ENCODE results near the gene DCC.
A peak's percentile ranks its signal among the peaks of the same experiment; 100 is the strongest.

DCC gene

GRCh38 chr18:52945552-52945951 lies 605.6 kb downstream of the DCC start:
- no peak for DNase-seq

GRCh38 chr18:52948868-52949444 lies 609.0 kb downstream of the DCC start:
- no peak for DNase-seq

- DNase-seq, result no peak
These were observed 610.2 kb downstream of the DCC start for GRCh38 chr18:52950155-52950554.

GRCh38 chr18:52953387-52953786 lies 613.4 kb downstream of the DCC start:
- no peak for DNase-seq

- no peak for DNase-seq
These were observed 623.5 kb downstream of the DCC start for GRCh38 chr18:52963481-52963880.

DNA sequence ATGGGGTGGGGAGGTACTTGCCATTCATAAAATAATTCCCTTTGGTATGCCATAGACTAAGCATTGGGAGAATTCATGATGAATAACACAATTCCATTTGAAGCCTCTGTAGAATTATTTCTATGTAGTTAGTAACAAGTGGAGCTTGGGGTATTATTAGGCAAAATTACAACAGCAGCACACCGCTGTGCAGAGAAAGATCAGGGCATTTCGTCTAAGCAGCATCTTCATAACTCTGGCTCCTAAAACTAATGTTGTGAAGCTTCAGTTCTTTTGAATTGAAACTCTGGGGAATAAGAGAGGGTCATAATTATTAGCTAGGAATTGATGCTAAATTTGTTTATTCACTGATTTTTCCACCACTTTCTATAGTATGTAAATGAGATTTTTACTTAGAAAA lies 630.7 kb downstream of the DCC start:
- DNase-seq, result no peak

- no peak for DNase-seq
These were observed 631.1 kb downstream of the DCC start for GRCh38 chr18:52971097-52971496.

GRCh38 chr18:52979892-52980291 lies 639.9 kb downstream of the DCC start:
- DNase-seq, result no peak

DNA sequence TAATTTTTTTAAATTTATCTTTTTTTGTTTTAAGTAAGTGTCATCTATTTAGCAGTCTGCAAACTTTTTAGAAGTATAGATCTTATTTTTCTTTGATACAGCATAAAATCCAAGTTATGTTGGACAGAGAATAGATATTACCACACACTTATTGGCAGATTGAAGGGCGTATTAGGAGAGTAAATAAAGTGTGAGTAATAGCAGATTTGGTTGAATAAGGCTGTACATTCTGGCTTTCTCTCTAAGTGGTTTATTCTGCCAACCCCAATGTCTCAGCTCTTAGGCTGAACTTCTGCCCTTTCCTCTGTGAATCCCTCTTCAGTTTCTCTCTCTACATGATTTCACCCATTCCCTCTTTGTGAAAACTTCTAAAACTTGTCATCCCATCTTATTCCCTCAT lies 651.2 kb downstream of the DCC start:
- no peak for DNase-seq

- no peak for DNase-seq
These were observed 652.0 kb downstream of the DCC start for GRCh38 chr18:52992041-52992440.

GRCh38 chr18:52995875-52996274 lies 655.9 kb downstream of the DCC start:
- DNase-seq, result no peak

DNA sequence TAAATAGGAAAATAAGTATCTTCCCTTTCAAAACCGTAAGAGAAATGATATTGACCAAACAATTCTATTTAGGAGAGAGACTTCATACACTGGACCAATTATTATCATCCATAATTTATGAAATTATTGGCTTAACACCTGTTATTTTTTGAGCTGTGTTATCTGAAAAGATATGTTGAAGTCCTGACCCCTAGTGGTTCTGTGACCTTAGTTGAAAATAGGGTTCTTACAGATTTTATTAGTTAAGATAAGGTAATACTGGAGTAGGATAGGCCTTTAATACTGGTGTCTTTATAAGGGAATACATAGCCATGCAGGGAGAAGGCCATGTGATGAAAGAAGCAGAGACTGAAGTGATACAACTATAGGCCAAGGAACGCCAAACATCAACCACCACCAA lies 659.6 kb downstream of the DCC start:
- DNase-seq, result no peak

DNA sequence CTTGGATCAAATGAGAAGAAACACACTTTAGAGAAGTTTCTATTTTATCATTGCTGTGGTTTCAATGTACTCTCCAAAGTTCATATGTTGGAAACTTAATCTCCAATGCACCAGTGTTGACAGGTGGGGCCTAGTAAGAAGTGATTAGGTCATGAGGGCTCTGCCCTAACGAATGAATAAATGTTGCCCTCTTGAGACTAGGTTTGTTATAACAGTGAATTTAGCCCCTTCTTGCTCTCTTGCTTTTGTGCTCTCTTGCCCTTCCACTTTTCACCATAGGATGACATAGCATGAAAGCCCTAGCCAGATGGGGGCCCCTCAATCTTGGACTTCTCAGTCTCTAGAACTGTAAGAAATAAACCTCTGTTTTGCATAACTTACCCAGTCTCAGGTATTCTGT lies 664.8 kb downstream of the DCC start:
- DNase-seq, result no peak

- DNase-seq, result no peak
These were observed 678.8 kb downstream of the DCC start for GRCh38 chr18:53018791-53019190.

- peak in 1 of 2 experiments; percentile 3 for DNase-seq
These were observed 685.2 kb downstream of the DCC start for GRCh38 chr18:53025247-53025646.

- peak in 1 of 2 experiments; percentile 5 for DNase-seq
These were observed 688.6 kb downstream of the DCC start for GRCh38 chr18:53028565-53028964.

GRCh38 chr18:53033128-53033527 lies 693.1 kb downstream of the DCC start:
- no peak for DNase-seq

- no peak for DNase-seq
These were observed 698.6 kb downstream of the DCC start for GRCh38 chr18:53038608-53039007.

DNA sequence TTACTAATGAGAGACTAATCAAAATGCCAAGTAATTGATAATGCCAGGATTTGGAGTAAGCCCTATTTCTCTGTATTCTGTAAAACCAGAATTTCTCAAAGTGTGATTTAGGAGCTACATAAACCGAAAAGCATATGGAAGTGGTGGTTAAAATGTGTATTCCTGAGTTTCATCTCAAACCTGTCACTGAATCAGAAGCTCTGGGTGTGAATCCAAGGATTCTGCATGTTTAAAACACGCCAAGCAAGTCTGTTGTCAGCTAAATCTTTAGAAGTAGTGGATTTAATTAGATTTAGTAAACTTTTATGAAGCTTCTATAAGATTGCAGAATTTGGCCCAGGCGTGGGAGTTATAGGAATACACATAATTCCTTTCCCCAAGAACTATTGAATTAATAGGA lies 700.3 kb downstream of the DCC start:
- no peak for DNase-seq

DNA sequence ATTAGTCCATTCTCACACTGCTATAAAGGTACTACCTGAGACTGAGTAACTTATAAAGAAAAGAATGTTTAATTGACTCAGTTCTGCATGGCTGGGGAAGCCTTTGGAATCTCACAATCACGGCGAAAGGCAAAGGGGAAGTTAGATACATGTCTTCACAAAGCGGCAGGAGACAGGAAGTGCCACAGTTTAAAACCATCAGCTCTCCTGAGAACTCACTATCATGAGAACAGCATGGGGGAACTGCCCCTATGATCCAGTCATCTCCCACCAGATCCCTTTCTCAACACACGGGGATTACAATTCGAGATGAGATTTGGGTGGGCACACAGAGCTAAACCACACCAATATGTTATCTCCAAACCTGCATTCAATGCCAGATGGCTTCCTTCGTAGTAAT lies 716.1 kb downstream of the DCC start:
- DNase-seq, result no peak

GRCh38 chr18:53070788-53071187 lies 730.8 kb downstream of the DCC start:
- DNase-seq, result no peak

DNA sequence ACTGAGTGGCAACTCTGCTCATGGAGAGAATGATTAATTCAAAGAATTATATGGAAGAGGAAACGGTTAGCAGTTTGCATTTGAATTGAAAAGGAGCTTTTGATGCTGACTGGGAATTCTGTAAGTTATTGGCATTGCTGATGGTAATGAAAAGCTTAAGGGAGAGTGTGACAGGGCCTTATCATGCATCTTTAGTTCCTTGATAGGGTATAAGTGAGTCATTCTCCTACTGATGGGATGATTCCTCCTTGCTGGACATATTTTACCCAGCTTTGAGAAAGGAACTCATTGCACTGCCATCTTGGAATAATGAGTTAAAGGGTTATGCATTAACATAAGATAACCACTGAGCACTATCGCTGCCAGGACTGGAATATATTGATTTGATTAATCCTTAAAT lies 740.7 kb downstream of the DCC start:
- no peak for DNase-seq

DNA sequence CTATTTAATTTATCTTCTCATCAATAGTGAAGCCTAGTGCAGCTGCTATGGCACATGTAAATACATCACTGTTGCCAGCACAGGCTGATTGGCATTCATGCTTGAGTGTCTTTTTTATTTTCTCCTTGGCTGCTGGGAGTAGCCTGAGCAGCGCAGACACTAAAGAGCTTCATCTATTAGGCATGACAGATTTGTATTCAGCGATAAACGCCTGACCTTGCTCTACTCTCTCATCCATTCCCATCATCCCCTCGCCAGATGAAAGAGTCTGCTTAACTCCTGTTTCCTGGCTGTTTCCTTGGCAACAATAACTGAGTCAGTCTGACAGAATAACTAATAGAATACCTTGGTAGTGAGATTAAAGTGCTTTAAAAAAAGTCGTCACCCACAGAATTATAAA lies 753.6 kb downstream of the DCC start:
- DNase-seq, result no peak

DNA sequence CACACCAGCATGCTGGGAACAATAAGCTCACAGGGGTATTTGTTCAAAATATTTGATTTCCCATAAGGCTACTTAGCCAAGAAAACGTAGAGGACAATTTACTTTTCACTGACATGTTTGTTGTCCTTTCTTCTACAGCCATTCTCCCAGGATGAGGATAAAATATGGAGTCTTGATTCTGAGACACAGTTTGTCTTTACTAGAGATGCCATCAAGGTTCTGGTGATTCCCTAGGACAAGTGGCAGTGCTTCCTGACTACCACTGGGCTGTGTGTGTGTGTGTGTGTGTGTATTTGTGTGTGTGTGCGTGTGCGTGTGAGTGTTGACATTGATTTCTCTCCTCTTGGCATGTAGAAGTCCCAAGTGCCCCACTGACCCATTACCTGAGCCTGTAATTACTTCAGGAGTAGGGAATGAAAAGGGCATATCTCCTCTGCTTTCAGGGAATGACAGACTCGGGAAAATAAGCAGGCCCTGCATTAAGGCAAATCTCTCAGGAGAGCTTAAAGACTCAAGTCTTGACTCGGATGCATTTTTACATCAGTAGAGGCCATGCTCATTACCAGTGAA lies 761.6 kb downstream of the DCC start:
- DNase-seq, result no peak

DNA sequence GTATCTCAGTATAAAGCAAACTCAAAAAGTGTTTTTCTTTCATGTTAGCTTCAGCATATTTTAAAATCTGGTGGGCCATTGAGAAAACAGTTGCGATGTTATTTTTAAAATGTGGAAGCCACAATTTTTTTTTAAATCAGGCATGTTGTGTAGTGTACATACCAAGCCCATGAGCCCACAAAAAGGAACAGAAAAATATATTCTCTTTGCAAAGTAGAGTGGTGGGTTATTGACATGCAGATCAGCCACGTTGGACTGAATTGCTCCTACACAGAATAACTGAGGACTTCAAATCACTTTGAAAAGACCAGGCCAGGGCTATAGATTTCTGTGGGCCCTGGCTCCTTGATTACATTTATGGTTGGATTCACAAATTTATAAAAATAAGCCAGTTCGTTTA lies 774.4 kb downstream of the DCC start:
- no peak for DNase-seq
